Osteocyte (in vitro differentiated cells): Measurements from ENCODE around the gene SAMD14. TPM values are rescaled to one million over a fixed set of nuclear protein-coding genes. Genes with fewer than 3 reads are reported as not detected.

Experiments
- DNase-seq: peaks from one replicate; pipeline ENCODE4 v3.0.0; 2021; ENCODE audit warnings: mixed read lengths; ENCODE audit not compliant: unreplicated experiment; ENCODE audit errors: extremely low spot score
- H3K27ac Mint-ChIP-seq: one replicate; pipeline ENCODE4 v1.8.0; 2021; ENCODE audit warnings: mild to moderate bottlenecking, mixed read lengths; ENCODE audit not compliant: unreplicated experiment
- H3K27me3 Mint-ChIP-seq: one replicate; pipeline ENCODE4 v1.8.0; 2021; ENCODE audit warnings: mixed read lengths; ENCODE audit not compliant: unreplicated experiment
- H3K36me3 Mint-ChIP-seq: one replicate; pipeline ENCODE4 v1.8.0; 2021; ENCODE audit warnings: mixed read lengths; ENCODE audit not compliant: unreplicated experiment
- H3K4me1 Mint-ChIP-seq: one replicate; pipeline ENCODE4 v1.8.0; 2021; ENCODE audit warnings: mixed read lengths; ENCODE audit not compliant: unreplicated experiment
- H3K4me3 Mint-ChIP-seq: one replicate; pipeline ENCODE4 v1.8.0; 2021; ENCODE audit warnings: mild to moderate bottlenecking, moderate library complexity, mixed read lengths; ENCODE audit not compliant: unreplicated experiment
- H3K9me3 Mint-ChIP-seq: one replicate; pipeline ENCODE4 v1.8.0; 2021; ENCODE audit warnings: mixed read lengths; ENCODE audit not compliant: unreplicated experiment
- total RNA-seq: library from RNA; stranded (reverse); gene quantifications from 2 replicates; pipeline ENCODE4 v1.2.1, GENCODE V29; 2021
- TF ChIP-seq, protein P1 (sequence below): fragments of 200-600 bp; sonication (generic); IDR thresholded peaks from 2 replicates; pipeline ENCODE4 v1.5.0; 2021; ENCODE audit warnings: antibody characterized with exemption, mild to moderate bottlenecking, moderate library complexity

The SAMD14 gene
- total RNA-seq, 1 donor from 2014 or later, result 36.8 TPM

DNA sequence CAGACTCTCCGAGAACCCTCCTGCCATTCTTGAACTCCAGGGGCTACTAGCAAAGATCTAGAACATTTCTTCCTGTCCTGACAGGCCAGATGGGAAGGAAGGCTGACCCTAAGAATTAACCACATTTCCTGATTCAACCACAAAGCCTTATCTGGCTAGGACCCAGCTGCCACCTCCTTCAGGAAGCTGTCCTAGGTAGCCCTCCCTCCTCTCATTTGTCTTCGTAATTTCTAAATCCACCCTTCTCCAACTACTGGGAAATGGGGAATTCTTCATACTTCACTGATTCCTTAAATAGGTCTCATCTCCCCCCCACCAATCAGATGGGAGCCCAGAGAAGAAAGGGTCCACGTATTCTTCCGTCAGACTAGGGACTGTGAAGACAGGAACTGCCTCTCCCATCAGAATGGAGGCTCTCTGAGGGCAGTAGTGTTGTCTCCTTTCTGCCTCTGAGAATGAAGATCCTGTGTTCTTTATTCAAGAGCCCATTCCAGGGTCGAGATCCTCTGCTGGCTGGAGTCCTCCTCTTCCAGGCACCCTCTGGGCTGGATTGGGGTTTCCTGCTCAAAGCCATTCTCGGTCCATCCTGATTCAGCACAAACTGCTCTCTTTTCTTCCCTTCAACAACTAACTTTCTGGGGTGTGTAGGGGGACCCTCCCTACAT, 2.1 kb downstream of the SAMD14 start:
- Mint-ChIP-seq H3K4me3 (peak overlapping the region; percentile 93), H3K4me1 (peaks cover 38% of the 10 kb centered on the region), H3K36me3 (no peaks in the 10 kb centered on the region), H3K27ac (peak overlapping the region; percentile 31), H3K9me3 (no peaks in the 10 kb centered on the region), H3K27me3 (no peaks in the 10 kb centered on the region)
- TF ChIP-seq, protein P1, sequence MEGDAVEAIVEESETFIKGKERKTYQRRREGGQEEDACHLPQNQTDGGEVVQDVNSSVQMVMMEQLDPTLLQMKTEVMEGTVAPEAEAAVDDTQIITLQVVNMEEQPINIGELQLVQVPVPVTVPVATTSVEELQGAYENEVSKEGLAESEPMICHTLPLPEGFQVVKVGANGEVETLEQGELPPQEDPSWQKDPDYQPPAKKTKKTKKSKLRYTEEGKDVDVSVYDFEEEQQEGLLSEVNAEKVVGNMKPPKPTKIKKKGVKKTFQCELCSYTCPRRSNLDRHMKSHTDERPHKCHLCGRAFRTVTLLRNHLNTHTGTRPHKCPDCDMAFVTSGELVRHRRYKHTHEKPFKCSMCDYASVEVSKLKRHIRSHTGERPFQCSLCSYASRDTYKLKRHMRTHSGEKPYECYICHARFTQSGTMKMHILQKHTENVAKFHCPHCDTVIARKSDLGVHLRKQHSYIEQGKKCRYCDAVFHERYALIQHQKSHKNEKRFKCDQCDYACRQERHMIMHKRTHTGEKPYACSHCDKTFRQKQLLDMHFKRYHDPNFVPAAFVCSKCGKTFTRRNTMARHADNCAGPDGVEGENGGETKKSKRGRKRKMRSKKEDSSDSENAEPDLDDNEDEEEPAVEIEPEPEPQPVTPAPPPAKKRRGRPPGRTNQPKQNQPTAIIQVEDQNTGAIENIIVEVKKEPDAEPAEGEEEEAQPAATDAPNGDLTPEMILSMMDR, result no peak
- DNase-seq, result no peak

DNA sequence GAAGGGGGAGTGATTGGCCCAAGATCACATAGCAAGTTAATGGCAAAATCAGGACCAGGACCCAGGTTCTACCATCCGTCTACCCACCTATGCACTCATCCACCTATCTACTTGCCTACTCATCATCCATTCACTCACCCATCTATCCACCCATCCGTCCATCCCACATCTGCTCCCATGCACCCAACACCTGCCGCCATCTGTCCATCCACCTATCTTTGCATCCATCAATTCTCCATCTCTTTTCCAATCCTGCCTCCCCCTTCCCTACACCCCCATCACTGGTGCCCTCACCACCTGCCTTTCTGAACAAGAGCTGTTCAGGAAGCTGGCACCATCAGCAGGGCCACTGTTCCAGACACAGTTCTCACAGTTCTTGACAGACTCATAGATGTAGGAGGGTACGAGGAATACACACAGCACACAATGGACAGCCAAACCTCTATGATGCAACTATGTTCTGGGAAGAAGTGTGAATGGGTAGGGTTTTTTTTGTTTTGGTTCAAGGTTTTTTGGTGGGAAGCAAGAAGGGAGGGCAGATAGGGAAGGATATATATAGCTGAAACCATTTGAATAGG, 4.5 kb downstream of the SAMD14 start:
- TF ChIP-seq, protein P1, result no peak
- Mint-ChIP-seq H3K27me3 (no peaks in the 10 kb centered on the region), H3K27ac (no peak overlapping the region), H3K4me3 (no peak overlapping the region), H3K9me3 (no peaks in the 10 kb centered on the region), H3K36me3 (peaks cover 4% of the 10 kb centered on the region), H3K4me1 (peaks cover 31% of the 10 kb centered on the region)
- no peak for DNase-seq

- no peak for DNase-seq
- H3K36me3 Mint-ChIP-seq, result peaks cover 9% of the 10 kb centered on the region
- H3K4me1 Mint-ChIP-seq, result peaks cover 29% of the 10 kb centered on the region
- H3K27ac Mint-ChIP-seq, result peak overlapping the region; percentile 86
- H3K9me3 Mint-ChIP-seq, result no peaks in the 10 kb centered on the region
- H3K27me3 Mint-ChIP-seq, result no peaks in the 10 kb centered on the region
- TF ChIP-seq, protein P1, result no peak
- H3K4me3 Mint-ChIP-seq, result no peak overlapping the region
Measured at GRCh38 chr17:50123649-50124349, 6.2 kb downstream of the SAMD14 start.

DNA sequence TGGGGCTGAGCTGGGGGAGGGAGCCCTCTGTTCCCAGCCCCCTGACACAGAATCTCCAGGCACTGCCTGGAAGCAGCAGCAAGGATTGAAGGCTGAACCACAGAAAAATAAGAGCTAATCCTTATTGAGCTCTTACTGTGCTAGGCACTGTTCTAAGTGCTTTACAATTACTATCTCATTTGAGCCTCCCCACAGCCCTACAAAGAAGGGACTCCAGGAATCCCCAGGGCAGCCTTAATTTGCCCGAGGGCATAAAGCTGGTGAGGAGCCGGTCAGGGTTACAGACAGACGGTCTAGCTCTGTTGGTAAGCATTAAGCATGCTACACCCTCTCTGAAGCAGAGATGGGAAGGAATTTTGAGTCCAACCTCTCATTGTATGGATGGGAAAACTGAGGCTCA, 7.0 kb downstream of the SAMD14 start:
- Mint-ChIP-seq H3K4me1 (peaks cover 23% of the 10 kb centered on the region), H3K36me3 (peaks cover 9% of the 10 kb centered on the region), H3K27me3 (no peaks in the 10 kb centered on the region), H3K4me3 (no peak overlapping the region), H3K27ac (no peak overlapping the region), H3K9me3 (no peaks in the 10 kb centered on the region)
- TF ChIP-seq, protein P1, result no peak
- no peak for DNase-seq
